Neuronal stem cell (in vitro differentiated cells): ENCODE data around the gene ARFGAP1. TPM values are rescaled to one million over a fixed set of nuclear protein-coding genes. Genes with fewer than 3 reads are reported as not detected.

ENCODE experiments used
- DNase-seq: peaks from one replicate; pipeline ENCODE4 v3.0.0-alpha.2; 2013; ENCODE audit warnings: low spot score
- H2AFZ ChIP-seq: one replicate; pipeline ENCODE4 v1.6.1; 2013; ENCODE audit warnings: mild to moderate bottlenecking, low read length, inconsistent platforms
- H2AK5ac ChIP-seq: 2 replicates; pipeline ENCODE4 v1.6.1; 2013; ENCODE audit warnings: low read depth, mild to moderate bottlenecking, inconsistent platforms, low read length, moderate library complexity, mixed read lengths
- H2BK120ac ChIP-seq: 2 replicates; pipeline ENCODE4 v1.6.1; 2013; ENCODE audit warnings: low read depth, mild to moderate bottlenecking, inconsistent platforms, low read length, moderate library complexity, mixed read lengths
- H2BK12ac ChIP-seq: one replicate; pipeline ENCODE4 v1.6.1; 2013; ENCODE audit warnings: low read length, inconsistent platforms
- H2BK15ac ChIP-seq: 2 replicates; pipeline ENCODE4 v1.6.1; 2013; ENCODE audit warnings: mild to moderate bottlenecking, low read length, inconsistent platforms, mixed read lengths
- H2BK5ac ChIP-seq: one replicate; pipeline ENCODE4 v1.6.1; 2013; ENCODE audit warnings: inconsistent platforms, mild to moderate bottlenecking, low read length, moderate library complexity
- H3K14ac ChIP-seq: one replicate; pipeline ENCODE4 v1.6.1; 2013; ENCODE audit warnings: low read length, inconsistent platforms
- H3K18ac ChIP-seq: 2 replicates; pipeline ENCODE4 v1.6.1; 2013; ENCODE audit warnings: low read length, inconsistent platforms
- H3K23ac ChIP-seq: 2 replicates; pipeline ENCODE4 v1.6.1; 2013; ENCODE audit warnings: low read depth, mild to moderate bottlenecking, mixed read lengths, low read length, inconsistent platforms; ENCODE audit not compliant: poor library complexity
- H3K27ac ChIP-seq: replicated peaks from 3 replicates; pipeline ENCODE4 v1.5.1; 2013; ENCODE audit warnings: low read length, inconsistent platforms
- H3K27me3 ChIP-seq, 3 experiments: 2 replicates each; pipeline ENCODE4 v1.6.1; 2013; ENCODE audit warnings: low read length in 3 of 3, mild to moderate bottlenecking in 2 of 3, inconsistent platforms in 1 of 3, low read depth in 1 of 3, mixed read lengths in 1 of 3, moderate library complexity in 1 of 3; ENCODE audit not compliant: control insufficient read depth in 3 of 3, insufficient read depth in 3 of 3
- H3K36me3 ChIP-seq, 2 donors: replicated peaks in 1 of 2; 2 replicates each; pipeline ENCODE4 v1.6.1; 2013; ENCODE audit warnings: low read length in 2 of 2; ENCODE audit not compliant: control insufficient read depth in 2 of 2, insufficient read depth in 2 of 2
- H3K4ac ChIP-seq: 2 replicates; pipeline ENCODE4 v1.6.1; 2013; ENCODE audit warnings: inconsistent platforms, mild to moderate bottlenecking, low read length, moderate library complexity
- H3K4me1 ChIP-seq, 2 donors: 1 replicate in 1 of 2; 2 replicates in 1 of 2; pipeline ENCODE4 v1.6.1; 2013; ENCODE audit warnings: low read length in 2 of 2, low read depth in 1 of 2; ENCODE audit not compliant: control insufficient read depth in 2 of 2, insufficient read depth in 1 of 2
- H3K4me2 ChIP-seq: one replicate; pipeline ENCODE4 v1.6.1; 2013; ENCODE audit warnings: mild to moderate bottlenecking, low read length, inconsistent platforms; ENCODE audit not compliant: insufficient read depth, poor library complexity, severe bottlenecking
- H3K4me3 ChIP-seq, 2 donors: 2 replicates each; pipeline ENCODE4 v1.5.1; 2013; ENCODE audit warnings: low read length in 2 of 2, mild to moderate bottlenecking in 2 of 2, inconsistent platforms in 1 of 2, moderate library complexity in 1 of 2
- H3K79me1 ChIP-seq: one replicate; pipeline ENCODE4 v1.6.1; 2013; ENCODE audit warnings: low read depth, mild to moderate bottlenecking, inconsistent platforms, low read length, moderate library complexity
- H3K9ac ChIP-seq: one replicate; pipeline ENCODE4 v1.6.1; 2013; ENCODE audit warnings: mild to moderate bottlenecking, low read depth, low read length, inconsistent platforms; ENCODE audit not compliant: poor library complexity
- H3K9me3 ChIP-seq, 2 donors: replicated peaks in 1 of 2; 2 replicates each; pipeline versions ENCODE3 to v1.6.1; 2013; ENCODE audit warnings: low read length in 2 of 2, mild to moderate bottlenecking in 2 of 2, inconsistent platforms in 1 of 2, low read depth in 1 of 2, mixed read lengths in 1 of 2, moderate library complexity in 1 of 2; ENCODE audit not compliant: control insufficient read depth in 2 of 2, insufficient read depth in 1 of 2
- H4K8ac ChIP-seq: one replicate; pipeline ENCODE4 v1.6.1; 2013; ENCODE audit warnings: low read depth, mild to moderate bottlenecking, inconsistent platforms, low read length, moderate library complexity
- H4K91ac ChIP-seq: one replicate; pipeline ENCODE4 v1.6.1; 2013; ENCODE audit warnings: low read length, low read depth, mild to moderate bottlenecking, inconsistent platforms; ENCODE audit not compliant: poor library complexity
- WGBS, 2 donors: extraction: QIAGEN DNeasy Blood & Tissue Kit; methylation state at CpG; one replicate each; pipeline ENCODE4 v1.1.7; 2013; ENCODE audit warnings: missing lambda C conversion rate in 2 of 2, mixed read lengths in 1 of 2; ENCODE audit not compliant: insufficient read length in 2 of 2, insufficient replicate concordance in 1 of 2; ENCODE audit errors: extremely low coverage in 2 of 2; 5-methylcytosine and 5-hydroxymethylcytosine counted together
- polyA plus RNA-seq, 2 experiments: library from polyadenylated mRNA; stranded (reverse); fragments of 200-250 nt; gene quantifications; one replicate each; pipeline ENCODE4 v1.2.3, GENCODE V29; 2013

ARFGAP1 gene
- polyA plus RNA-seq (2013, experiment 1 of 2) = 60.7 TPM
- polyA plus RNA-seq (2013, experiment 2 of 2) = 56.3 TPM

DNA sequence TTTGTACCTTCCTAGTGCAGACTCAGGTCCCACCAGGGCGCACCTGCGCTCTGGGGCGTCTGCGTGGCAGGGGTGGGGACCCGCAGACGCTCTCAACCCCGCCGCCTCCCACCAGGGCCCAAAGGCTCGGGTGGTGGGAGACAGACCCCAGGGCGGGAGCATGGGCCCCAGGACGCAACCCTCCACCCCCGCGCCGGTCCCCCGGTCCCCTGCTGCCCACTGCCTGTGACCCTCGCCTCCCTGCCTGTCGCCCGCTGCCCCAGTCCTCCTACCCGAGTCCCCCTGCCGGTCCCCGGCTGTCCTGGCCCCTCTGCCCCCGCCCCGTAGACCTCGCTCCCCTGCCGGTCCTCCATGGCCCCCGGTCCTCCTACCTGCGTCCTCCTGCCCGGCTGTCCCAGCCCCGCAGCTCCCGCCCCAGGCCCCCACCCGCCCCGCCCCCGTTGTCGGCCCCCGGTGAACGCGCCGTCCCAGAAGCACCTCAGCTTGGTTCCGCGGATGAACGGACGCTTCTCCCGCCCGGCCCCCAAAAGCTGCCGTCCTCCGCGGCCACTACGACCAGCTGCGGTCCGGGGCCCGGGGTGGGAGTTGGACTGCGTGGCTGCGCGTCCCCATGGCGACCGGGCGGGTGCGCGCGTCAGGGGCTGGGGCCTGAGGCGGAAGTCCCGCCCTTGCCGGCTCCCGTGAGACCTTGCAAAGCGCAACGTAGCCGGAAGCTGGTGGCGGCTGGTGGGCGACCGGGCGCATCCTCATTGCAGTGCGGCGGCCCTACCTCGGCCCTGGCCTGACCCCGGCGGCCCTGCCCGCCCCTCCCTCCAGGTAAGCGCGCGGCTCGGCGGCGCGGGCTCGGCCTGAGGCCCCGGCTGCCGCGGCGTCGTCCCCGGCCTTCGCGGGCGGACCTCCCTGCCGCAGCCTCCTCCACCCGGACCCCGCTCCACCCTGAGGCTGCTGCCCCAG, at the start of gene ARFGAP1:
TSS of gene ARFGAP1 (plus strand) at position 709 of the 954 bp plus-strand sequence. CDS start 2,768 bp downstream, outside the sequence.
- no peak within 1 kb of the TSS for H3K14ac ChIP-seq
- H2AK5ac ChIP-seq = peak within 1 kb of the TSS; percentile 94
- H3K9ac ChIP-seq = peak within 1 kb of the TSS; percentile 95
- H3K18ac ChIP-seq = peak within 1 kb of the TSS; percentile 94
- H2BK5ac ChIP-seq = peak within 1 kb of the TSS; percentile 62
- DNase-seq = peak; percentile 90
- peak within 1 kb of the TSS; percentile 30 for H3K4ac ChIP-seq
- H2AFZ ChIP-seq = peak within 1 kb of the TSS; percentile 86
- peak within 1 kb of the TSS; percentile 95 for H3K4me2 ChIP-seq
- H3K23ac ChIP-seq = peak within 1 kb of the TSS; percentile 99
- H2BK12ac ChIP-seq = no peak within 1 kb of the TSS
- no peaks in the 10 kb centered on the region for H3K9me3 ChIP-seq
- H3K27ac ChIP-seq = no peak within 1 kb of the TSS
- no peak within 1 kb of the TSS for H4K91ac ChIP-seq
- no peak within 1 kb of the TSS for H4K8ac ChIP-seq
- H3K4me1 ChIP-seq = peaks cover 4 to 32% of the 10 kb centered on the region in 2 donors
- peaks cover 12 to 19% of the 10 kb centered on the region in 2 donors for H3K36me3 ChIP-seq
- H2BK15ac ChIP-seq = no peak within 1 kb of the TSS
- peak within 1 kb of the TSS; percentile 96 to 97 for H3K4me3 ChIP-seq
- no CpG with 5 or more reads among the region's 97 CpGs for WGBS, 2 donors
- peaks cover 22% of the 10 kb centered on the region for H3K79me1 ChIP-seq
- H2BK120ac ChIP-seq = no peak within 1 kb of the TSS
- no peaks in the 10 kb centered on the region for H3K27me3 ChIP-seq

DNA sequence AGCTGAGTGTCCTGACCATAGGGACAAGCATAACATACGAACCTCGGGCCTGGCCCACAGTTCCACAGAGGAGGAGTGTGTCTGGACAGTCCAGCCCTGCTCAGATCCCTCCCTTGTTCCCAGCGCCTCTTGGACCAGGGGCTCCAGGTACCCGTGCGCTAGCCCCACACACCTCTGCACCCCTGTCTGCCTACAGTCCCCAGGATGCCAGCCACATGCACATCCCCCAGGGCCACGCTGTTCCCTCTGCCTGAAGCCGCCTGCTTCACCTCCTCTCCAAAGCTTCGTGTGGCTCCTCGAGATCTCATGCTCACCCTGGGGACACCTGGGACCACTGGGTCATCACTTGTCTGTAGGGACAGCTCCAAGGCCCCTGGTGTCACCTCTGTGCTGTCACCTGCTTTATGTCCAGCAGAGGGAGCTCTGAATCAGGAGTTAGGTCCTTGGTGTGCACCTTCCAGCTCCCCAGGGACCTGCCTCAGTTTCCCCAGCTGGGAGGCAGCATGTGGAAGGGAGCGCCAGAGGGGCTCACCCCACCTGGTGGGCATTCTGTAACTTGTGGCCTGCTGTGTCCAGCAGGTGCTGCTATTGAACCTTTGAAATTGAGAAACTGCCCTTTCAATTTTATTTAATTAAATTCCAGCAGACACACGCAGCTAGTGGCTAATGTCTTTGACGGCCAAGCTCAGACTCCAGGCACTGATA, 49.3 kb upstream of the ARFGAP1 start:
- DNase-seq = peak; percentile 54
- Histone ChIP-seq H3K4me3 (no peak overlapping the region), H3K23ac (peak overlapping the region; percentile 80), H3K9ac (peak overlapping the region; percentile 47), H3K4me2 (no peak overlapping the region), H4K8ac (no peak overlapping the region), H3K79me1 (no peaks in the 10 kb centered on the region), H3K18ac (no peak overlapping the region), H4K91ac (no peak overlapping the region), H3K27me3 (peaks cover 0 to 43% (median 4%) of the 10 kb centered on the region in 3 experiments), H2BK5ac (no peak overlapping the region), H3K4me1 (peaks cover 5 to 11% of the 10 kb centered on the region in 2 donors), H3K4ac (no peak overlapping the region), H3K27ac (no peak overlapping the region), H3K14ac (no peak overlapping the region), H2BK12ac (no peak overlapping the region), H2BK15ac (peak overlapping the region; percentile 87), H3K36me3 (no peaks in the 10 kb centered on the region), H2AK5ac (peak overlapping the region; percentile 85), H2BK120ac (no peak overlapping the region), H2AFZ (no peak overlapping the region), H3K9me3 (no peaks in the 10 kb centered on the region)
- no CpG with 5 or more reads among the region's 12 CpGs for WGBS, 2 donors

DNA sequence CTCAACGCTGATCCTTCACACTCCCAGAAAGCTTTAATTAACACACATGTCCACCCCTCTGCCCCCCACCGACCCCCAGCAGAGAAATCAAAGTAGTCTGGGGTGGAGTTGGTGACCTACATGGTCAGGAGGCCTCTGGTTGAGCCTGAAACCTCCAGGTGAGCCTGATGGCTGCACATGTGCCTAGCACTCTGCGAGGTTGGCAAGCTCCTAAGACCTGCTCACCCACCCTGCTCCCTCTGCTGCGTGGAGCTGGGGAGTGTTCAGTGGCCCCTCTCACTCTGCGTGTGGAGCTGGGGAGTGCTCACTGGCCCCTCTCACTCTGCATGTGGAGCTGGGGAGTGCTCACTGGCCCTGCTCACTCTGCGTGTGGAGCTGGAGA, 48.8 kb upstream of the ARFGAP1 start:
- no peak for DNase-seq
- no peak overlapping the region for H3K14ac ChIP-seq
- peak overlapping the region; percentile 64 for H2AK5ac ChIP-seq
- H2BK120ac ChIP-seq = no peak overlapping the region
- no peak overlapping the region for H4K91ac ChIP-seq
- H3K23ac ChIP-seq = no peak overlapping the region
- H3K9ac ChIP-seq = no peak overlapping the region
- H3K27me3 ChIP-seq = peaks cover 0 to 43% (median 4%) of the 10 kb centered on the region in 3 experiments
- H3K4me3 ChIP-seq = no peak overlapping the region
- H2BK12ac ChIP-seq = peak overlapping the region; percentile 59
- no peak overlapping the region for H3K27ac ChIP-seq
- peak overlapping the region; percentile 50 for H2BK15ac ChIP-seq
- no peak overlapping the region for H2AFZ ChIP-seq
- no peak overlapping the region for H4K8ac ChIP-seq
- no peak overlapping the region for H3K4me2 ChIP-seq
- peaks cover 5 to 11% of the 10 kb centered on the region in 2 donors for H3K4me1 ChIP-seq
- no peaks in the 10 kb centered on the region for H3K36me3 ChIP-seq
- H3K9me3 ChIP-seq = no peaks in the 10 kb centered on the region
- peak overlapping the region; percentile 76 for H3K18ac ChIP-seq
- H3K79me1 ChIP-seq = no peaks in the 10 kb centered on the region
- WGBS, 2 donors = no CpG with 5 or more reads among the region's 6 CpGs
- H2BK5ac ChIP-seq = peak overlapping the region; percentile 43
- H3K4ac ChIP-seq = no peak overlapping the region
